A549 (cell line): ENCODE results near the gene ELOVL5.

Experiments
- RAD21 ChIP-seq, 2 experiments: fragments of >200 bp in 1 of 2; sonication (Bioruptor Twin) in 1 of 2; formaldehyde crosslinking in 1 of 2; IDR thresholded peaks in 1 of 2; conservative IDR thresholded peaks in 1 of 2; 2 replicates in 1 of 2; 3 replicates in 1 of 2; pipeline ENCODE4 v1.6.1; 2012 to 2018; ENCODE audit warnings: inconsistent platforms in 1 of 2
- TF ChIP-seq, protein P1 (sequence below): fragments of >200 bp; sonication (Bioruptor Twin); formaldehyde crosslinking; IDR thresholded peaks from 3 replicates; pipeline ENCODE4 v1.5.1; 2016

DNA sequence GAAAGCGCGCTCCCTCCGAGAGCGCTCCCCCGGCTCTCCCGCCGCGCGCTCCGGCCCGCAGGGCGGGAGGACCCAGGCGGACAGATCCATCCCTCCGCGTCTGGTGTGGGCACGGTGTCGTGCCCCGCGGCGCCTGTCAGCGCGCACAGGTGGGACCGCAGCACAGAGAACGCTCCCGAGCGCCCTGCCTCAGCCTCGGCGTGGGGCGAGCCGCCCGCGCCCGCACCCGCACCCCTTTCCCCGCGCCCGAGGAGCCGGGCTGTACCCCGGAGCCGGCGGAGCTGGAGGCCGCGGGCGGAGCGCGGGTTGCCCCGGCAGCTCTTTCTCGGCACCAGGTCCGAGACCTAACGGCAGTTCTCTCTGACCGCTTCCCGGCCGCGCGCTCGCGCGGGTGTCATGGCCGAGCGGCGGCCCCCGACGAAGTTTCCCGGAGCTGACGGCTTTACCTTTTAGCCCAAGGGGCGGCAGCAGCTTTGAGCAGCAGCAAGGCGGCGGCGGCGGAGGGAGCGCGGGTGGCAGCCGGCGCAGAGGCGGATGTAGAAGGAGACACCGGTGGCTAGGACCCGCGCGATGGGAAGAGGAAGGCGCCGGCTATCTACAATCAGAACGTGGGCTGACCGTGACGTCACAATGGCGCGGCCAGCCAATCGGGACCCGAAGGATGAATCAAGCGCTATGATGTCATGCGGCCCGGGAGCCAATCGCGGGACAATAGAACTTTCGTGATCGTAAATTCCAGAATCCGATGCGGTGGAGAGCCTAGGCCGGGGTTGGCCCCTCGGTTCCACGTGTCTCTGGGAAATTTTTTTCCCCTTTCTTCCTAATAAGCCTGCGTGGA, at the start of gene ELOVL5:
- no peak for TF ChIP-seq RAD21 (conservative IDR thresholded peaks at IDR 0.05 in 1 of 2, IDR thresholded peaks at IDR 0.05 in 1 of 2)
- TF ChIP-seq, protein P1, sequence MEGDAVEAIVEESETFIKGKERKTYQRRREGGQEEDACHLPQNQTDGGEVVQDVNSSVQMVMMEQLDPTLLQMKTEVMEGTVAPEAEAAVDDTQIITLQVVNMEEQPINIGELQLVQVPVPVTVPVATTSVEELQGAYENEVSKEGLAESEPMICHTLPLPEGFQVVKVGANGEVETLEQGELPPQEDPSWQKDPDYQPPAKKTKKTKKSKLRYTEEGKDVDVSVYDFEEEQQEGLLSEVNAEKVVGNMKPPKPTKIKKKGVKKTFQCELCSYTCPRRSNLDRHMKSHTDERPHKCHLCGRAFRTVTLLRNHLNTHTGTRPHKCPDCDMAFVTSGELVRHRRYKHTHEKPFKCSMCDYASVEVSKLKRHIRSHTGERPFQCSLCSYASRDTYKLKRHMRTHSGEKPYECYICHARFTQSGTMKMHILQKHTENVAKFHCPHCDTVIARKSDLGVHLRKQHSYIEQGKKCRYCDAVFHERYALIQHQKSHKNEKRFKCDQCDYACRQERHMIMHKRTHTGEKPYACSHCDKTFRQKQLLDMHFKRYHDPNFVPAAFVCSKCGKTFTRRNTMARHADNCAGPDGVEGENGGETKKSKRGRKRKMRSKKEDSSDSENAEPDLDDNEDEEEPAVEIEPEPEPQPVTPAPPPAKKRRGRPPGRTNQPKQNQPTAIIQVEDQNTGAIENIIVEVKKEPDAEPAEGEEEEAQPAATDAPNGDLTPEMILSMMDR, result no peak
